ENCODE measurements around the gene MSI2. TPM values are rescaled to one million over a fixed set of nuclear protein-coding genes. Genes with fewer than 3 reads are reported as not detected.

Gene MSI2
- total RNA-seq, 4 donors from 2014 or later: 14.9 to 24.4 (median 19.8) TPM

- no peak for TF ChIP-seq CTCF (IDR thresholded peaks at IDR 0.05)
- ATAC-seq (ENCODE audit: low FRiP score) (no peak), DNase-seq (ENCODE audit: low spot score) (no peak)
Measured at GRCh38 chr17:57534863-57535248, 278.5 kb downstream of the MSI2 start.

- TF ChIP-seq CTCF (IDR thresholded peaks at IDR 0.05): no peak
- ATAC-seq (ENCODE audit: low FRiP score) (no peak), DNase-seq (ENCODE audit: low spot score) (no peak)
Measured at GRCh38 chr17:57535249-57535966, 279.1 kb downstream of the MSI2 start.

GRCh38 chr17:57536289-57536688, 280.0 kb downstream of the MSI2 start:
- DNase-seq (ENCODE audit: low spot score): no peak
- no peak for TF ChIP-seq CTCF (IDR thresholded peaks at IDR 0.05)

GRCh38 chr17:57536789-57537523, 280.6 kb downstream of the MSI2 start:
- ATAC-seq (ENCODE audit: low FRiP score) (no peak), DNase-seq (ENCODE audit: low spot score) (no peak)
- no peak for TF ChIP-seq CTCF (IDR thresholded peaks at IDR 0.05)

More at GRCh38 chr17:57536289-57536688, 280.0 kb downstream of the MSI2 start:
- ATAC-seq (ENCODE audit: low FRiP score): no peak

GRCh38 chr17:57537524-57538410, 281.4 kb downstream of the MSI2 start:
- DNase-seq (ENCODE audit: low spot score) (no peak), ATAC-seq (ENCODE audit: low FRiP score) (no peak)
- no peak for TF ChIP-seq CTCF (IDR thresholded peaks at IDR 0.05)

- TF ChIP-seq CTCF (IDR thresholded peaks at IDR 0.05): no peak
- ATAC-seq (ENCODE audit: low FRiP score): no peak
- DNase-seq (ENCODE audit: low spot score): no peak
Measured at GRCh38 chr17:57538736-57539456, 282.6 kb downstream of the MSI2 start.
